ENCODE data around the gene ANKRD50. TPM values are rescaled to one million over a fixed set of nuclear protein-coding genes. Genes with fewer than 3 reads are reported as not detected.

Gene ANKRD50
- total and polyA plus RNA-seq, 9 of the 15 experiments (the other 6 are each of a cell fraction or from before 2014, with no cell fraction given), result 2.0 to 8.0 (median 6.2) TPM

GRCh38 chr4:124694306-124694705 lies 18.2 kb downstream of the ANKRD50 start (continued):
- no peak for TF ChIP-seq REST (IDR thresholded peaks at IDR 0.05; ENCODE audit: borderline replicate concordance)
- no peak for TF ChIP-seq REST (CRISPR knock-in tag; IDR thresholded peaks at IDR 0.05; ENCODE audit: low read depth)
- TF ChIP-seq KLF6 (CRISPR knock-in tag; IDR thresholded peaks at IDR 0.05; ENCODE audit: borderline replicate concordance), result no peak

- in situ Hi-C loops (cut with MboI), result no loop called here
- H3K36me3 ChIP-seq (ENCODE audit: control insufficient read depth, insufficient read depth, low read length), result peaks cover 4% of the 10 kb centered on the region; the same call in 1 of the 3 replicates
- H3K9me3 ChIP-seq (replicated peaks; ENCODE audit: control insufficient read depth, insufficient read depth, low read depth, low read length), result no peaks in the 10 kb centered on the region
- H3K4me1 ChIP-seq (replicated peaks in 1 of 2; ENCODE audit: control insufficient read depth in 2 of 2, insufficient read depth in 2 of 2, low read length in 2 of 2), result no peaks in the 10 kb centered on the region
- ATAC-seq, result no peak
- no peaks in the 10 kb centered on the region for H3K27me3 ChIP-seq (ENCODE audit: control insufficient read depth in 2 of 2, insufficient read depth in 2 of 2, low read length in 2 of 2)
- POLR2A ChIA-PET, result no interaction called here
- H3K9me1 ChIP-seq (ENCODE audit: control insufficient read depth, insufficient read depth, low read length), result no peaks in the 10 kb centered on the region
- no peak for FAIRE-seq
- DNase-seq (ENCODE audit: extremely low read depth in 1 of 4, low spot score in 3 of 4), result no peak
- H3K79me2 ChIP-seq (ENCODE audit: control insufficient read depth, insufficient read depth, low read length), result peaks cover 17% of the 10 kb centered on the region
- no peak overlapping the region for H2AFZ ChIP-seq (ENCODE audit: low read depth, low read length)
- intact Hi-C loops (cut with micrococcal nuclease), result no loop called here
- CTCF ChIA-PET (ENCODE audit: low intra/inter-chr PET ratio), result no interaction called here
- BruUV-seq (replicated peaks), result no TSS peak
- H3K9ac ChIP-seq (ENCODE audit: insufficient read depth in 1 of 2, low read depth in 2 of 2, low read length in 2 of 2), result no peak overlapping the region
- no peak overlapping the region for H3K4me2 ChIP-seq (ENCODE audit: insufficient read depth, low read length)
- H3K27ac ChIP-seq (ENCODE audit: extremely low read depth, low read depth, low read length), result no peak overlapping the region
- H4K20me1 ChIP-seq (replicated peaks; ENCODE audit: control insufficient read depth, insufficient read depth, low read length), result no peaks in the 10 kb centered on the region
- no peak overlapping the region for H3K4me3 ChIP-seq
- 87% methylated on average over 2 of the region's 2 CpGs for WGBS (ENCODE audit: insufficient coverage, low coverage, missing lambda C conversion rate)
- TF ChIP-seq CGGBP1 (CRISPR knock-in tag; IDR thresholded peaks at IDR 0.05), result no peak
- no peak for TF ChIP-seq HINFP (tag; conservative IDR thresholded peaks at IDR 0.05; ENCODE audit: low read depth)
- no peak for TF ChIP-seq SMARCA4 (IDR thresholded peaks at IDR 0.05)
- TF ChIP-seq BCOR (IDR thresholded peaks at IDR 0.05), result no peak
- TF ChIP-seq XRCC3 (IDR thresholded peaks at IDR 0.05), result no peak
- TF ChIP-seq NFE2 (IDR thresholded peaks at IDR 0.05; ENCODE audit: low read depth), result no peak
- no peak for TF ChIP-seq EP400 (IDR thresholded peaks at IDR 0.05)
- TF ChIP-seq ATF4 (CRISPR knock-in tag; IDR thresholded peaks at IDR 0.05), result no peak
Measured at GRCh38 chr4:124691801-124692200, 20.7 kb downstream of the ANKRD50 start.
